Measurements from ENCODE around the gene ELOVL3. TPM values are rescaled to one million over a fixed set of nuclear protein-coding genes. Genes with fewer than 3 reads are reported as not detected.
"Not testable (repeated sequence)": the region's sequence is repeated elsewhere in the genome, so short reads cannot be mapped to it uniquely, and the experiment has no call there.

The ELOVL3 gene
- total RNA-seq, 2 donors from 2014 or later = 0.24 TPM; not detected in 1

DNA sequence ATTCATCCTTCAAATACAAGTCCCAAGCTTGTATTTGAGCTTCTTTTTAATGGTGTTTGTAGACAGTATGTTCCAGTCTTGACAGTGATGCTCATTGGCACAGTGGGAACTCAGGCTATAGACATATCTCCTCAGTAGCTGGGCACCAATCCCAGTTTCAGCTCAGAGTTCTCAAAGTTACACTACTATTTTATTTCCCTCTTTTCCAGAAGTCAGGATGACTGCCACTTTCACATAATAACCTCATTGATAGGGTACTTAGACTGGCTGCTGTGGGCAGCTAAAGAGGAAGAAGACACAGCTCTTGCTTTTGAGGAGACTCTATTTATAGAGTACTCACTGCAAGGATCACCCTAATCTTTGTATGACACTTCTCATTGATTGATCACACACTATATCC is 21.6 kb downstream of the ELOVL3 start:
- intact Hi-C loops (cut with DNase I) = no loop called here

DNA sequence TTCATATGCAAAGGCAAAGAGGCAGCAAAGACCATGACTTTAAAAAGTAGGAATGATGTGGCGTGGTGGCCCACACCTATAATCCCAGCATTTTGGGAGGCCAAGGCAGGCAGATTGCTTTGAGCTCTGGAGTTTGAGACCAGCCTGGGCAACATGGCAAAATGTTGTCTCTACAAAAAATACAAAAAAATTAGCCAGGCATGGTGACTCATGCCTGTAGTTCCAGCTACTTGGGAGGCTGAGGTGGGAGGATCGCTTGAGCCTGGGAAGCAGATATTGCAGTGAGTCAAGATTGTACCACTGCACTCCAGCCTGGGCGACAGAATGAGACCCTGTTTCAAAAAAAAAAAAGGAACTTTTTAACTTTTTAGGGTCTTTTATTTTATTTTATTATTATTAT is 26.4 kb downstream of the ELOVL3 start:
- H3K9ac ChIP-seq (ENCODE audit: low read depth in 2 of 2, low read length in 2 of 2); H3K36me3 ChIP-seq; H3K27ac ChIP-seq; H3K4me1 ChIP-seq; intact Hi-C loops (cut with DNase I); DNase-seq; H3K9me3 ChIP-seq; H3K4me3 ChIP-seq; H3K27me3 ChIP-seq: not testable (repeated sequence)

More for the DNA sequence above, 21.6 kb downstream of the ELOVL3 start:
- no peak for TF ChIP-seq CTCF (IDR thresholded peaks at IDR 0.05)
- no peaks in the 10 kb centered on the region for H3K27me3 ChIP-seq
- no peak overlapping the region for H3K9ac ChIP-seq (ENCODE audit: low read depth in 2 of 2, low read length in 2 of 2)
- no peaks in the 10 kb centered on the region for H3K9me3 ChIP-seq
- H3K36me3 ChIP-seq = no peaks in the 10 kb centered on the region
- peak overlapping the region; percentile 95 for H3K27ac ChIP-seq
- no peak for DNase-seq
- H3K4me3 ChIP-seq = no peak overlapping the region
- H3K4me1 ChIP-seq = peaks cover 17% of the 10 kb centered on the region

DNA sequence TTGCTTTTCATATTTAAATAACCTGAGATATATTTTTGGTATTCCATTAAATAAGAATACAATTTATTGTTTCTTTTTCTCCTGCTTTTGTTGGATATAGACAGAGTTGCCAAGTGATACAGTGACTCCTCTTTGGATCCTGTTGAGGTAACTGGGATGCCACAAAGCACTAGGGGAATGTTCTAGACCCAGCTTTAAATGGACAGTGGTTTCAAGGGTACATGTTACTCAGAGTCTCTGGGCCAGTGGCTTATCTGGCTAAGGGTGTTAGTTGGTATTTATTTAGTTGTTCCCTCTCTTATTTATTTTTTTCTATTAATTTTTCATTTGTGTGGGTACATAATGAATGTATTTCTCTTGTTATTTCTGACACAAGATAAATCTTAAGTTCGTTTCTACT is 28.3 kb downstream of the ELOVL3 start:
- H3K9ac ChIP-seq (ENCODE audit: low read depth in 2 of 2, low read length in 2 of 2) = no peak overlapping the region
- intact Hi-C loops (cut with DNase I) = no loop called here
- H3K27me3 ChIP-seq = no peaks in the 10 kb centered on the region
- H3K9me3 ChIP-seq = no peaks in the 10 kb centered on the region
- H3K4me3 ChIP-seq = no peak overlapping the region
- no peaks in the 10 kb centered on the region for H3K4me1 ChIP-seq
- DNase-seq = no peak
- H3K27ac ChIP-seq = no peak overlapping the region
- TF ChIP-seq CTCF (IDR thresholded peaks at IDR 0.05) = no peak
- peaks cover 8% of the 10 kb centered on the region for H3K36me3 ChIP-seq

- Histone ChIP-seq H3K36me3 (peaks cover 8% of the 10 kb centered on the region), H3K9me3 (no peaks in the 10 kb centered on the region), H3K4me3 (no peak overlapping the region), H3K4me1 (no peaks in the 10 kb centered on the region), H3K27me3 (no peaks in the 10 kb centered on the region), H3K27ac (no peak overlapping the region), H3K9ac (ENCODE audit: low read depth in 2 of 2, low read length in 2 of 2) (no peak overlapping the region)
- no peak for DNase-seq
- TF ChIP-seq CTCF (IDR thresholded peaks at IDR 0.05) = no peak
- intact Hi-C loops (cut with DNase I) = no loop called here
Observed at GRCh38 chr10:102255404-102255803, 29.3 kb downstream of the ELOVL3 start.

GRCh38 chr10:102261196-102261595 is 35.1 kb downstream of the ELOVL3 start:
- Histone ChIP-seq H3K4me3 (no peak overlapping the region), H3K27ac (no peak overlapping the region), H3K27me3 (no peaks in the 10 kb centered on the region), H3K9ac (ENCODE audit: low read depth in 2 of 2, low read length in 2 of 2) (no peak overlapping the region), H3K36me3 (peaks cover 12% of the 10 kb centered on the region), H3K9me3 (no peaks in the 10 kb centered on the region), H3K4me1 (no peaks in the 10 kb centered on the region)
- TF ChIP-seq CTCF (IDR thresholded peaks at IDR 0.05) = no peak
- intact Hi-C loops (cut with DNase I) = no loop called here
- no peak for DNase-seq

DNA sequence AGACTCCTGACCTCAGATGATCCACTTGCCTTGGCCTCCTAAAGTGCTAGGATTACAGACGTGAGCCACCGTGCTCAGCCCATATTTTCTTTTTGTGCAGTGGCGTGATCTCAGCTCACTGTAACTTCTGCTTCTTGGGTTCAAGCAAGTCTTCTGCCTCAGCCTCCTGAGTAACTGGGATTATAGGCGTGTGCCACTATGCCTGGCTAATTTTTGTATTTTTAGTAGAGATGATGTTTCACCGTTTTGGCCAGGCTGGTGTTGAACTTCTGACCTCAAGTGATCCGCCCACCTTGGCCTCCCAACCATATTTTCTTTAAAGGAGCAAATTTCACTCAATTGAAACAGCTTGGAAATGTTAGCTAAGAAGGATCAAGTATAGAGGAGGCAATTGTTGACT is 35.7 kb downstream of the ELOVL3 start:
- TF ChIP-seq CTCF (IDR thresholded peaks at IDR 0.05) = no peak
- H3K4me1 ChIP-seq = no peaks in the 10 kb centered on the region
- H3K27ac ChIP-seq = no peak overlapping the region
- DNase-seq = no peak
- H3K36me3 ChIP-seq = peaks cover 12% of the 10 kb centered on the region
- H3K9me3 ChIP-seq = no peaks in the 10 kb centered on the region
- no peak overlapping the region for H3K9ac ChIP-seq (ENCODE audit: low read depth in 2 of 2, low read length in 2 of 2)
- no peak overlapping the region for H3K4me3 ChIP-seq
- no peaks in the 10 kb centered on the region for H3K27me3 ChIP-seq
- intact Hi-C loops (cut with DNase I) = no loop called here

Data from colonic mucosa (tissue), 4 donors.